Retinal pigment epithelial cell (primary cell): ENCODE data around the gene SACS.
A peak's percentile ranks its signal among the peaks of the same experiment; 100 is the strongest.

ENCODE experiments used
- DNase-seq: peaks from one replicate; pipeline ENCODE4 v3.0.0-alpha.2; 2010; ENCODE audit warnings: low read depth
- H3K4me3 ChIP-seq: 2 replicates; pipeline ENCODE4 v1.5.1; 2011; ENCODE audit warnings: mild to moderate bottlenecking, low read length, control low read depth, moderate library complexity
- CTCF ChIP-seq: conservative IDR thresholded peaks from 2 replicates; pipeline ENCODE4 v1.5.1; 2011; ENCODE audit warnings: low read depth, low read length, control low read depth, inconsistent platforms

SACS gene

GRCh38 chr13:23330356-23330755, 103.1 kb downstream of the SACS start:
- H3K4me3 ChIP-seq = no peak overlapping the region
- no peak for DNase-seq

GRCh38 chr13:23325191-23325590, 108.3 kb downstream of the SACS start:
- no peak overlapping the region for H3K4me3 ChIP-seq
- DNase-seq = no peak
- TF ChIP-seq CTCF = no peak

More at GRCh38 chr13:23330356-23330755, 103.1 kb downstream of the SACS start:
- TF ChIP-seq CTCF = no peak

- H3K4me3 ChIP-seq = no peak overlapping the region
- no peak for DNase-seq
- TF ChIP-seq CTCF = no peak
Observed at GRCh38 chr13:23323946-23324709, 109.4 kb downstream of the SACS start.

GRCh38 chr13:23322353-23323336, 110.9 kb downstream of the SACS start:
- DNase-seq = no peak
- no peak overlapping the region for H3K4me3 ChIP-seq
- no peak for TF ChIP-seq CTCF

GRCh38 chr13:23321535-23322241, 111.8 kb downstream of the SACS start:
- TF ChIP-seq CTCF = no peak
- peak; percentile 94 for DNase-seq
- H3K4me3 ChIP-seq = peak overlapping the region; percentile 10

GRCh38 chr13:23320926-23321534, 112.5 kb downstream of the SACS start:
- DNase-seq = no peak
- TF ChIP-seq CTCF = no peak
- no peak overlapping the region for H3K4me3 ChIP-seq
